A549 (cell line): ENCODE data around the gene CCN5. TPM values are rescaled to one million over a fixed set of nuclear protein-coding genes. Genes with fewer than 3 reads are reported as not detected.

Experiments used
- ATAC-seq, 2 experiments: fragments of 200-7000 bp in 1 of 2; fragments of >200 bp in 1 of 2; cut with Nextera tagmentation in 1 of 2; cut with Tn5 transposase in 1 of 2; 3 replicates each; pipeline versions ENCODE4 v1.8.0 to v1.9.1; 2018 to 2020; ENCODE audit warnings: mild to moderate bottlenecking in 1 of 2, moderate library complexity in 1 of 2
- CTCF ChIA-PET: fragments of 300-600 bp; sonication (Branson Sonifier 250); formaldehyde crosslinking; extraction: SDS; loops from one replicate; lab custom pipeline; 2021; ENCODE audit warnings: antibody characterized with exemption, inconsistent platforms; lab: Yijun Ruan, JAX
- POLR2A ChIA-PET: fragments of 350-600 bp; formaldehyde crosslinking; extraction: SDS; loops from one replicate; lab custom pipeline; 2021; ENCODE audit warnings: antibody characterized with exemption, inconsistent platforms; lab: Yijun Ruan, JAX
- DNase-seq, 2 experiments: peaks; one replicate each; pipeline versions ENCODE4 v3.0.0 to v3.0.0-alpha.2; 2011 to 2016; ENCODE audit warnings: low read depth in 1 of 2, low spot score in 1 of 2
- FAIRE-seq: peaks from 2 replicates; lab custom pipeline; 2011; peaks lifted over from hg19 to GRCh38; lab: Jason Lieb, UNC
- H3K27ac ChIP-seq, 2 experiments: fragments of >200 bp; sonication (Bioruptor Twin); formaldehyde crosslinking; 3 replicates each; pipeline ENCODE4 v1.5.1; 2016 to 2017
- H3K4me1 ChIP-seq: fragments of >200 bp; sonication (Bioruptor Twin); formaldehyde crosslinking; 3 replicates; pipeline ENCODE4 v1.6.1; 2016
- H3K4me2 ChIP-seq: fragments of >200 bp; sonication (Bioruptor Twin); formaldehyde crosslinking; 3 replicates; pipeline ENCODE4 v1.6.1; 2016
- H3K4me3 ChIP-seq: fragments of >200 bp; sonication (Bioruptor Twin); formaldehyde crosslinking; 3 replicates; pipeline ENCODE4 v1.5.1; 2016
- H3K9me3 ChIP-seq: fragments of >200 bp; sonication (Bioruptor Twin); formaldehyde crosslinking; 3 replicates; pipeline ENCODE4 v1.6.1; 2016
- CBX8 ChIP-seq: fragments of 200-600 bp; sonication (generic); IDR thresholded peaks from 2 replicates; pipeline ENCODE4 v1.6.1; 2016
- CHD2 ChIP-seq: fragments of 150-350 bp; IDR thresholded peaks from 2 replicates; pipeline ENCODE4 v1.6.1; 2014; ENCODE audit warnings: low read length; ENCODE audit not compliant: partially characterized antibody
- CHD4 ChIP-seq: fragments of 200-600 bp; sonication (generic); IDR thresholded peaks from 2 replicates; pipeline ENCODE4 v1.6.1; 2016; ENCODE audit warnings: antibody characterized with exemption, mild to moderate bottlenecking, borderline replicate concordance
- CTCF ChIP-seq: fragments of >200 bp; sonication (Bioruptor Twin); formaldehyde crosslinking; IDR thresholded peaks from 3 replicates; pipeline ENCODE4 v1.5.1; 2016
- EHF ChIP-seq: fragments of 250-450 bp; sonication (Bioruptor Pico); IDR thresholded peaks from 2 replicates; pipeline ENCODE4 v1.5.0; 2020; ENCODE audit warnings: mild to moderate bottlenecking
- ELK1 ChIP-seq: fragments of 150-350 bp; IDR thresholded peaks from 2 replicates; pipeline ENCODE4 v1.6.1; 2014; ENCODE audit warnings: low read depth, mild to moderate bottlenecking, low read length
- HEYL ChIP-seq: fragments of 250-450 bp; sonication (Bioruptor Pico); IDR thresholded peaks from 2 replicates; pipeline ENCODE4 v1.8.0; 2021; ENCODE audit warnings: mild to moderate bottlenecking, moderate library complexity
- HOXB5 ChIP-seq: fragments of 250-450 bp; sonication (Bioruptor Pico); IDR thresholded peaks from 2 replicates; pipeline ENCODE4 v1.5.0; 2020; ENCODE audit warnings: mild to moderate bottlenecking, moderate library complexity
- KDM1A ChIP-seq: fragments of 200-600 bp; sonication (generic); IDR thresholded peaks from 2 replicates; pipeline ENCODE4 v1.6.1; 2016; ENCODE audit warnings: low read depth, mild to moderate bottlenecking
- KDM5A ChIP-seq: fragments of 200-600 bp; sonication (generic); IDR thresholded peaks from 2 replicates; pipeline ENCODE4 v1.6.1; 2016; ENCODE audit warnings: antibody characterized with exemption, mild to moderate bottlenecking
- MAFK ChIP-seq: fragments of 450-650 bp; IDR thresholded peaks from 2 replicates; pipeline ENCODE4 v1.6.1; 2014; ENCODE audit not compliant: partially characterized antibody
- MAZ ChIP-seq: fragments of 150-350 bp; IDR thresholded peaks from 2 replicates; pipeline ENCODE4 v1.6.1; 2014; ENCODE audit warnings: antibody characterized with exemption, low read depth, low read length, borderline replicate concordance
- MYC ChIP-seq: IDR thresholded peaks from 2 replicates; pipeline ENCODE4 v1.6.1; 2012; ENCODE audit warnings: mild to moderate bottlenecking, inconsistent platforms, low read length, improper control_type of control experiment, borderline replicate concordance
- PHF8 ChIP-seq: fragments of 200-600 bp; sonication (generic); IDR thresholded peaks from 2 replicates; pipeline ENCODE4 v1.6.1; 2016; ENCODE audit warnings: low read depth, mild to moderate bottlenecking, antibody characterized with exemption, moderate library complexity, borderline replicate concordance
- RAD21 ChIP-seq, 2 experiments: fragments of >200 bp in 1 of 2; sonication (Bioruptor Twin) in 1 of 2; formaldehyde crosslinking in 1 of 2; IDR thresholded peaks in 1 of 2; conservative IDR thresholded peaks in 1 of 2; 2 replicates in 1 of 2; 3 replicates in 1 of 2; pipeline ENCODE4 v1.6.1; 2012 to 2018; ENCODE audit warnings: inconsistent platforms in 1 of 2
- RCOR1 ChIP-seq: fragments of 150-350 bp; IDR thresholded peaks from 2 replicates; pipeline ENCODE4 v1.6.1; 2014; ENCODE audit warnings: antibody characterized with exemption, low read length, low read depth
- RFX5 ChIP-seq: fragments of 450-650 bp; IDR thresholded peaks from 2 replicates; pipeline ENCODE4 v1.7.1; 2014; ENCODE audit warnings: antibody characterized with exemption, mild to moderate bottlenecking, moderate library complexity
- SMC3 ChIP-seq: fragments of >200 bp; sonication (Bioruptor Twin); formaldehyde crosslinking; IDR thresholded peaks from 3 replicates; pipeline ENCODE4 v1.6.1; 2018; ENCODE audit warnings: inconsistent platforms
- SREBF2 ChIP-seq: fragments of 450-650 bp; IDR thresholded peaks from 2 replicates; pipeline ENCODE4 v1.6.1; 2014; ENCODE audit warnings: mild to moderate bottlenecking, moderate library complexity
- ZFP36 ChIP-seq: fragments of 450-650 bp; IDR thresholded peaks from 2 replicates; pipeline ENCODE4 v1.6.1; 2014; ENCODE audit warnings: borderline replicate concordance; ENCODE audit not compliant: partially characterized antibody
- ZSCAN20 ChIP-seq: fragments of 250-450 bp; sonication (Bioruptor Pico); IDR thresholded peaks from 2 replicates; pipeline ENCODE4 v1.8.0; 2022; ENCODE audit warnings: mild to moderate bottlenecking, moderate library complexity
- WGBS: methylation state at CpG from one replicate; pipeline ENCODE4 v1.1.6; 2017; ENCODE audit errors: missing lambda C conversion rate; 5-methylcytosine and 5-hydroxymethylcytosine counted together
- polyA plus RNA-seq, 4 experiments: library from polyadenylated mRNA; depleted of rRNA in 3 of 4; stranded (reverse); fragments of >200 nt; fragmentation: RNase III in 1 of 4; extraction: RNeasy Plus Mini Kit Qiagen cat#74134 plus additional on column Dnase treatment in 1 of 4; gene quantifications; 2 replicates in 3 of 4; 3 replicates in 1 of 4; pipeline ENCODE4 v1.2.3, GENCODE V29; 2011 to 2017
- TF ChIP-seq, protein P1 (sequence below): IDR thresholded peaks from 2 replicates; pipeline ENCODE4 v1.6.1; 2012
- TF ChIP-seq, protein P2 (sequence below): IDR thresholded peaks from 2 replicates; pipeline ENCODE4 v1.6.1; 2012; ENCODE audit warnings: low read depth, borderline replicate concordance
- TF ChIP-seq, protein P3 (sequence below): fragments of 250-450 bp; sonication (Bioruptor Pico); IDR thresholded peaks from 2 replicates; pipeline ENCODE4 v1.5.0; 2021; ENCODE audit warnings: mild to moderate bottlenecking, moderate library complexity, borderline replicate concordance

The CCN5 gene
- polyA plus RNA-seq, 2 of the 4 experiments (the other 2 are of a cell fraction), result 9.9 to 11.1 TPM

- CTCF ChIA-PET, result interaction anchor here (1.0 to 21.9 kb wide), 6 partner anchors 10 to 33 kb away, joined by 3 to 525 read pairs (median 28); no protein-coding TSS in a partner anchor
Observed at GRCh38 chr20:44715499-44716308, 535 bp downstream of the CCN5 start.

DNA sequence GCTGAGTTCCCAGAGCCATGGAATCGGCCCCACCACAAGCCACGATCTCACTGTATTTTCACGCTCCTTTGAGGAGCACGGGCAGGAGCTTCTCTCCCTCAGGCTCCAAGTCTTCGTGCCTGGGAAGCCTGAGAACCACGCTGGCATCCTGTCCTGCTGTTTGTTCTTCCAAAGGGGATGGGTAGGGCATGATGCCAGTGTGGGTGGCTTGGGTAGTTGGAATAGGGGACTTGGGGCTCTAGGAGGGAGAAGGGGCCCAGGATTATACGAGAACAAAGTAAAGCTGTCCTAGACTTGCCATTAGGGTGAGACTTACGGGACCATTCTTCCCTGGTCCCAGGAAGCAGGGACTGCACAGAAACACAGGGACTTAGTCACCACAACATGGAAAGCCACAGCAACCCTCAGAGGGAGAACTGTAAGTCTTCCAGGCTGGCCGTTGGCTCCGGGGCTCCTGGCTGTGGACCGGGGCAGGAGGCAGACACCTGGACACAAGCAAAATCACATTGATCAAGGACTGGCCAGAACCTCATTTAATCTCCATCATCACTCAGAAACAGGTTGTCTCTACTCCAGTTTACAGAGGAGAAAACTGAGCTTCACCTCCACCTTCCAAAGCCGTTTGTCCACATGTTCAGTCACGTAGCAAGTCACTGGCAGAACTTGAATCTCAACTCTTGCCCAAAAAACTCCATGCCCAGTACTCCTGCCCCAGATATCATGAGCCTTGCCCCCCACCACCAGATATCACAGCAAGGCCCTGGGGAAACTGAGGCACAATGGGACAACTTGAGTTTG lies 1.3 kb downstream of the CCN5 start:
- no peak for ATAC-seq
- CTCF ChIA-PET, result interaction anchor here (1.0 to 21.9 kb wide), 7 partner anchors 10 to 34 kb away, joined by 4 to 525 read pairs (median 24); no protein-coding TSS in a partner anchor
- no peaks in the 10 kb centered on the region for H3K9me3 ChIP-seq
- H3K27ac ChIP-seq, result peak overlapping the region; percentile 96 to 98
- WGBS, result 67% methylated on average over 13 of the region's 13 CpGs
- H3K4me2 ChIP-seq, result peak overlapping the region; percentile 80
- no peak for DNase-seq
- no peak for FAIRE-seq
- H3K4me1 ChIP-seq, result peaks cover 82% of the 10 kb centered on the region
- TF ChIP-seq CHD2 (no peak), ZSCAN20 (CRISPR knock-in tag) (no peak), ELK1 (no peak), HEYL (CRISPR knock-in tag) (no peak), CHD4 (0 out of 2 replicates have a peak, but pooled peaks have one; percentile 47), PHF8 (no peak), MAFK (no peak), KDM5A (no peak)
- TF ChIP-seq, protein P1, sequence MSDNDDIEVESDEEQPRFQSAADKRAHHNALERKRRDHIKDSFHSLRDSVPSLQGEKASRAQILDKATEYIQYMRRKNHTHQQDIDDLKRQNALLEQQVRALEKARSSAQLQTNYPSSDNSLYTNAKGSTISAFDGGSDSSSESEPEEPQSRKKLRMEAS, result peak; percentile 57; the same call in 1 of the 2 replicates
- TF ChIP-seq, protein P2, sequence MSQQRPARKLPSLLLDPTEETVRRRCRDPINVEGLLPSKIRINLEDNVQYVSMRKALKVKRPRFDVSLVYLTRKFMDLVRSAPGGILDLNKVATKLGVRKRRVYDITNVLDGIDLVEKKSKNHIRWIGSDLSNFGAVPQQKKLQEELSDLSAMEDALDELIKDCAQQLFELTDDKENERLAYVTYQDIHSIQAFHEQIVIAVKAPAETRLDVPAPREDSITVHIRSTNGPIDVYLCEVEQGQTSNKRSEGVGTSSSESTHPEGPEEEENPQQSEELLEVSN, result peak; percentile 48; the same call in 1 of the 2 replicates
- POLR2A ChIA-PET, result interaction anchor here (1.4 kb wide), 1 partner anchor 12 kb away, joined by 6 read pairs; no protein-coding TSS in a partner anchor
- no peak overlapping the region for H3K4me3 ChIP-seq

More at GRCh38 chr20:44715499-44716308, 535 bp downstream of the CCN5 start:
- DNase-seq (no peak), FAIRE-seq (no peak), ATAC-seq (no peak)
- peak; percentile 75 for TF ChIP-seq ZFP36
- peak; percentile 34; the same call in 1 of the 2 replicates for TF ChIP-seq KDM1A
- no peak for TF ChIP-seq RCOR1
- no peak for TF ChIP-seq ZSCAN20 (CRISPR knock-in tag)
- Histone ChIP-seq H3K4me1 (peaks cover 77% of the 10 kb centered on the region), H3K4me3 (peak overlapping the region; percentile 18; the same call in 1 of the 3 replicates), H3K27ac (peak overlapping the region; percentile 96 to 98), H3K4me2 (peak overlapping the region; percentile 80), H3K9me3 (no peaks in the 10 kb centered on the region)
- POLR2A ChIA-PET, result interaction anchor here (0.6 to 1.0 kb wide), 4 partner anchors 9 to 30 kb away, joined by 3 to 7 read pairs (median 4); no protein-coding TSS in a partner anchor
- WGBS, result 75% methylated on average over 5 of the region's 5 CpGs

DNA sequence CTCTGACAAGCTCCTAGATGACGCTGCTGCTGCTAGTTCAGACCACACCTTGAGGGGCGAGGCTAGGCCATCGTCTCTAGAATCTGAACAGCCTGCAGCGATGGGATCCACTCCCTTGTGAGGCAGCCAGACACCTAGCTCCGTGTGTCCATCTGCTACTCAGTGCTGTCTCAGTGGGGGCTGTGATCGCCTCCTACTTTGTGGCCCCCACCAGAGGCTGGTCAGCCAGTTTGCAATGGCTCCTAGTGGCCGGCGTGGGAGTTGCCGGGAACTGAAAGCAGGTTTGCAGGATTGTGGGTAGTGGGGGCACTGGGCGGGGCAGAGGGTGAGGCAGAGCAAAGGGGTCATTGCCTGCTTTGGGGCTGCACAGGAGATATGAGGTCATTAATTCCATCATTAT lies 2.8 kb downstream of the CCN5 start:
- POLR2A ChIA-PET, result interaction anchor here (1.4 kb wide), 1 partner anchor 11 kb away, joined by 6 read pairs; no protein-coding TSS in a partner anchor
- Histone ChIP-seq H3K4me3 (no peak overlapping the region), H3K4me2 (peak overlapping the region; percentile 47), H3K27ac (peak overlapping the region; percentile 96 to 98), H3K4me1 (peaks cover 85% of the 10 kb centered on the region), H3K9me3 (no peaks in the 10 kb centered on the region)
- TF ChIP-seq CBX8 (no peak), SMC3 (0 out of 3 replicates have a peak, but pooled peaks have one; percentile 10), SREBF2 (no peak), RFX5 (no peak), HOXB5 (CRISPR knock-in tag) (no peak), RAD21 (conservative IDR thresholded peaks at IDR 0.05 in 1 of 2, IDR thresholded peaks at IDR 0.05 in 1 of 2) (peak; percentile 21 to 31; a peak in 2 of 5 replicates), MAZ (0 out of 2 replicates have a peak, but pooled peaks have one; percentile 17), EHF (CRISPR knock-in tag) (no peak), MYC (no peak), CTCF (peak; percentile 23; the same call in 2 of the 3 replicates)
- TF ChIP-seq, protein P3, sequence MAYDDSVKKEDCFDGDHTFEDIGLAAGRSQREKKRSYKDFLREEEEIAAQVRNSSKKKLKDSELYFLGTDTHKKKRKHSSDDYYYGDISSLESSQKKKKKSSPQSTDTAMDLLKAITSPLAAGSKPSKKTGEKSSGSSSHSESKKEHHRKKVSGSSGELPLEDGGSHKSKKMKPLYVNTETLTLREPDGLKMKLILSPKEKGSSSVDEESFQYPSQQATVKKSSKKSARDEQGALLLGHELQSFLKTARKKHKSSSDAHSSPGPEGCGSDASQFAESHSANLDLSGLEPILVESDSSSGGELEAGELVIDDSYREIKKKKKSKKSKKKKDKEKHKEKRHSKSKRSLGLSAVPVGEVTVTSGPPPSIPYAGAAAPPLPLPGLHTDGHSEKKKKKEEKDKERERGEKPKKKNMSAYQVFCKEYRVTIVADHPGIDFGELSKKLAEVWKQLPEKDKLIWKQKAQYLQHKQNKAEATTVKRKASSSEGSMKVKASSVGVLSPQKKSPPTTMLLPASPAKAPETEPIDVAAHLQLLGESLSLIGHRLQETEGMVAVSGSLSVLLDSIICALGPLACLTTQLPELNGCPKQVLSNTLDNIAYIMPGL, result no peak
- CTCF ChIA-PET, result interaction anchor here (0.7 to 21.9 kb wide), 8 partner anchors 9 to 35 kb away, joined by 3 to 525 read pairs (median 14); no protein-coding TSS in a partner anchor
- ATAC-seq (peak in 1 of 2 experiments; percentile 40; a peak in 3 of 6 replicates), FAIRE-seq (no peak), DNase-seq (peak; percentile 55 to 62)
- WGBS, result 41% methylated on average over 8 of the region's 10 CpGs
